Endothelial cell of umbilical vein (primary cell): ENCODE data around the gene LAMC2.

Experiments
- CTCF ChIP-seq, 2 donors: IDR thresholded peaks; 1 replicate in 1 of 2; 2 replicates in 1 of 2; pipeline ENCODE4 v1.5.1; 2011; ENCODE audit warnings: low read length in 2 of 2, mild to moderate bottlenecking in 2 of 2, moderate library complexity in 2 of 2, control low read depth in 1 of 2, inconsistent platforms in 1 of 2, low read depth in 1 of 2; ENCODE audit not compliant: insufficient read depth in 1 of 2; ENCODE audit errors: extremely low read depth in 1 of 2
- POLR2AphosphoS5 ChIP-seq: IDR thresholded peaks from 2 replicates; pipeline ENCODE4 v1.6.1; 2012; ENCODE audit warnings: low read depth, mild to moderate bottlenecking, control low read depth, low read length, moderate library complexity; ENCODE audit not compliant: insufficient read depth

DNA sequence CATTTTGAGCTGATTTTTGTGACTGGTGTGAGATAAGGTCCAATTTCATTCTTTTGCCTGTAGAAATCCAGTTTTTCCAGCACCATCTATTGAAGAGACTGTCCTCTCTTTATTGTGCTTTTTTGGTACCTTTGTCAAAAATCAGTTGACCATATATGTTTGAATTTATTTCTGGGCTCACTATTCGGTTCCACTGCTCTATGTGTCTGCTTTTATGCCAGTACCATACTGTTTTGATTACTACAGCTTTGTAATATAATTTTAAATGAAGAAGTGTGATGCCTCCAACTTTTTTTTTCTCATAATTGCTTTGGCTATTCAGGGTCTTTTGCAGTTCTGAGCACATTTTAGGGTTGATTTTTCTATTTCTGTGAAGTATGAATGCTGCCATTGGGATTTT is 69.0 kb downstream of the LAMC2 start:
- TF ChIP-seq POLR2AphosphoS5 (no peak), CTCF (IDR thresholded peaks at IDR 0.05; ENCODE audit: extremely low read depth in 1 of 2, insufficient read depth in 1 of 2, low read depth in 1 of 2, low read length in 2 of 2) (no peak)
